HG02938 (cell line): Measurements from ENCODE around the gene LALBA.
"Not testable (repeated sequence)": the region's sequence is repeated elsewhere in the genome, so short reads cannot be mapped to it uniquely, and the experiment has no call there.

Experiments
- ATAC-seq: cut with Tn5 transposase; IDR thresholded peaks from one replicate; pipeline ENCODE4 v1.9.1; 2021; ENCODE audit warnings: mild to moderate bottlenecking, moderate library complexity; ENCODE audit not compliant: unreplicated experiment

The LALBA gene

DNA sequence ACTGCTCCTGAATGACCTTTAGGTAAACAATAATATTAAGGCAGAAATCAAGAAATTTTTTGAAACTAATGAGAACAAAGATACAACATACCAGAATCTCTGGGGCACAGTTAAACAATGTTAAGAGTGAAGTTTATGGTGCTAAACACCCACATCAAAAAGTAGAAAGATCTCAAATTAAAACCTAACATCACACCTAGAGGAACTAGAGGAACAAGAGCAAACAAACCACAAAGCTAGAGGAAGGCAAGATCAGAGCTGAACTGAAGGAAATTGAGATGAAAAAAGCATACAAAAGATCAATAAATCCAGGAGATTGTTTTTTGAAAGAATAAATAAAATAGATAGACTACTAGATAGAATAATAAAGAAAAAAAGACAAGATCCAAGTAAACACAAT lies 37.2 kb downstream of the LALBA start:
- no peak for ATAC-seq

DNA sequence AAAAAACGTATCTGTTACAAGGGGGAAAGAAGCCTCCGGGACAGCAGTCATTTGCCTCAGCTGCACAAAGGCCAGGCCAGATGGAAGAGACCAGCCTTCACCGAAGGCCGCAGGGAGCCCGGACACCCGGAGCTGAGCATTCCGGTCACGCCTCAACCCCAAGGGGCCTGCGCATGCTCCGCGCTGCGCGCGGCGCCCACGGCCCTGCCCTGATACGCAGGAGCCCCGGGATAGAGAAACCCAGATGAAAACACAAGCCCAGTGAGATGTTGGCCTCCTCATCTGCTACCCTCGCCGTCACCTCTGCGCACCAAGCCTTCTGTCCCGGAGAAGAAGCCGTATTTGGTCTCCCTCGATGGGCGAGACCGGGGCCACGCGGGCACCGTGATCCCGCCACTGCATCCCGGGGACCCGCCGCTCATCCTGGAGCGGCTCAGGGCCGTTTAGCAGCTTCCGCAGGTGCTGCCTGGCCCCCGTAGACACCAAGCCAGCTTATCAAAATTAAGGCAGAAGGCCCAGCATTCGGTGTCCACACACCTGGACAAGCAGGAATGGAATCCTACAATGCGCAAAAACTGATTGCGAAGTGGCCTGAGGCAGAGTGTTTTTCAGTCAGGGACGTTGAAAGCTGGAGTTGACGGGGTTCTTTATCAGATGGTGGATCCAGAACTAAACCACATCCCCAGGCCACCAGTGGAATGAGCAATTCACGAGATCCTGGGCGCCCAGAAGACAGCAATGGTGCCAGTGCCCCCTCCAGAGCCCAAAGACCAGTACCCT lies 41.8 kb downstream of the LALBA start:
- no peak for ATAC-seq

DNA sequence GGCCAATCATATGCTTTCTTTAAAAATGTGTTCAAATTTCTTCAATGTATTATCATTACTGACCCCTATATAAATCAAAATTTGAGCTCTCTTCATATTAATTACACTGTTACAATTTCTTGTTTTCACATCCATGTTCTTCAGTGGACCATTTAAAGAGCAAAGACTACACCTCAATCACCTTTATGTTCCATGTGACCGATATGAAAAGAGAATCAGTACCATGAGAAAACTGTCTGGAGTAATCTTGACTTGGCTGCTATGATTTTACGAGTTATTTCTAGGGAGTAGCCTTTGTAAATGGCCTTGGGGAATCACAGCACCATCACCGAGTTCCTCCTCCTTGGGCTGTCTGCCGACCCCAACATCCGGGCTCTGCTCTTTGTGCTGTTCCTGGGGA lies 44.5 kb downstream of the LALBA start, which contains the start of gene OR8S1:
TSS of gene OR8S1 (plus strand) at position 301 of the 400 bp plus-strand sequence. CDS start at position 301, 0 bp downstream.
- ATAC-seq, result no peak

DNA sequence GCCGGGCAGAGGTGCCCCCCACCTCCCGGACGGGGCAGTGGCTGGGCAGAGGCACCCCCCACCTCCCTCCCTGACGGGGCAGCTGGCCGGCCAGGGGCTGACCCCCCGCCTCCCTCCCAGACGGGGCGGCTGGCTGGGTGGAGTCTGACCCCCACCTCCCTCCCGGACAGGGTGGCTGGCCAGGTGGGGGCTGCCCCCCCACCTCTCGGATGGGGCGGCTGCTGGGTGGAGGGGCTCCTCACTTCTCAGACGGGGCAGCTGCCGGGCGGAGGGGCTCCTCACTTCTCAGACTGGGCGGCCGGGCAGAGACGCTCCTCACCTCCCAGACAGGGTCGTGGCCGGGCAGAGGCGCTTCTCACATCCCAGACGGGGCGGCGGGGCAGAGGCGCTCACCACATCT lies 49.5 kb downstream of the LALBA start:
- ATAC-seq, result not testable (repeated sequence)
